ENCODE results near the gene TMEM125.

Gene TMEM125

GRCh38 chr1:43312212-43312623, 42.4 kb downstream of the TMEM125 start:
- H2AFZ ChIP-seq (ENCODE audit: low read depth, low read length, severe bottlenecking), result no peak overlapping the region
- no peak overlapping the region for H3K27ac ChIP-seq (ENCODE audit: low read depth, low read length)
- H3F3A ChIP-seq (ENCODE audit: insufficient read depth), result no peaks in the 10 kb centered on the region
- no peaks in the 10 kb centered on the region for H3K9me2 ChIP-seq (replicated peaks; ENCODE audit: insufficient read depth, low read length)
- no peak overlapping the region for H3K9ac ChIP-seq (ENCODE audit: low read length)
- no peak overlapping the region for H3K4me2 ChIP-seq (ENCODE audit: low read depth, low read length, poor library complexity, severe bottlenecking)
- H4K20me1 ChIP-seq (ENCODE audit: low read depth, low read length), result no peaks in the 10 kb centered on the region
- H3K79me2 ChIP-seq (ENCODE audit: insufficient read depth, low read length), result no peaks in the 10 kb centered on the region
- TF ChIP-seq EZH2phosphoT487 (conservative IDR thresholded peaks at IDR 0.05; ENCODE audit: low read length), result no peak
- no peak for TF ChIP-seq CTCF (IDR thresholded peaks at IDR 0.05; ENCODE audit: insufficient read depth, low read length, poor library complexity, severe bottlenecking)
- H3K27me3 ChIP-seq (ENCODE audit: low read length), result no peaks in the 10 kb centered on the region
- no peaks in the 10 kb centered on the region for H3K9me3 ChIP-seq (ENCODE audit: insufficient read depth, low read length)
- no peak overlapping the region for H3K4me3 ChIP-seq (ENCODE audit: insufficient read depth, low read length, poor library complexity, severe bottlenecking)
- no peaks in the 10 kb centered on the region for H3K36me3 ChIP-seq (ENCODE audit: low read length)

- H3K36me3 ChIP-seq (ENCODE audit: low read length), result no peaks in the 10 kb centered on the region
- H3F3A ChIP-seq (ENCODE audit: insufficient read depth), result no peaks in the 10 kb centered on the region
- no peaks in the 10 kb centered on the region for H3K9me2 ChIP-seq (replicated peaks; ENCODE audit: insufficient read depth, low read length)
- TF ChIP-seq CTCF (IDR thresholded peaks at IDR 0.05; ENCODE audit: insufficient read depth, low read length, poor library complexity, severe bottlenecking), result no peak
- no peak for TF ChIP-seq EZH2phosphoT487 (conservative IDR thresholded peaks at IDR 0.05; ENCODE audit: low read length)
- H2AFZ ChIP-seq (ENCODE audit: low read depth, low read length, severe bottlenecking), result no peak overlapping the region
- H3K27me3 ChIP-seq (ENCODE audit: low read length), result no peaks in the 10 kb centered on the region
- no peak overlapping the region for H3K4me2 ChIP-seq (ENCODE audit: low read depth, low read length, poor library complexity, severe bottlenecking)
- no peaks in the 10 kb centered on the region for H4K20me1 ChIP-seq (ENCODE audit: low read depth, low read length)
- H3K9ac ChIP-seq (ENCODE audit: low read length), result no peak overlapping the region
- H3K79me2 ChIP-seq (ENCODE audit: insufficient read depth, low read length), result no peaks in the 10 kb centered on the region
- H3K9me3 ChIP-seq (ENCODE audit: insufficient read depth, low read length), result no peaks in the 10 kb centered on the region
- H3K4me3 ChIP-seq (ENCODE audit: insufficient read depth, low read length, poor library complexity, severe bottlenecking), result no peak overlapping the region
- H3K27ac ChIP-seq (ENCODE audit: low read depth, low read length), result no peak overlapping the region
Observed at GRCh38 chr1:43312663-43313515, 43.1 kb downstream of the TMEM125 start.

- no peak for TF ChIP-seq EZH2phosphoT487 (conservative IDR thresholded peaks at IDR 0.05; ENCODE audit: low read length)
- no peak for TF ChIP-seq CTCF (IDR thresholded peaks at IDR 0.05; ENCODE audit: insufficient read depth, low read length, poor library complexity, severe bottlenecking)
- Histone ChIP-seq H3K9me3 (ENCODE audit: insufficient read depth, low read length) (no peaks in the 10 kb centered on the region), H3K27ac (ENCODE audit: low read depth, low read length) (no peak overlapping the region), H3K4me3 (ENCODE audit: insufficient read depth, low read length, poor library complexity, severe bottlenecking) (no peak overlapping the region), H3K79me2 (ENCODE audit: insufficient read depth, low read length) (no peaks in the 10 kb centered on the region), H3K9me2 (replicated peaks; ENCODE audit: insufficient read depth, low read length) (no peaks in the 10 kb centered on the region), H4K20me1 (ENCODE audit: low read depth, low read length) (no peaks in the 10 kb centered on the region), H3K36me3 (ENCODE audit: low read length) (no peaks in the 10 kb centered on the region), H3F3A (ENCODE audit: insufficient read depth) (no peaks in the 10 kb centered on the region), H2AFZ (ENCODE audit: low read depth, low read length, severe bottlenecking) (no peak overlapping the region), H3K4me2 (ENCODE audit: low read depth, low read length, poor library complexity, severe bottlenecking) (no peak overlapping the region), H3K9ac (ENCODE audit: low read length) (no peak overlapping the region), H3K27me3 (ENCODE audit: low read length) (no peaks in the 10 kb centered on the region)
Observed at GRCh38 chr1:43313771-43314170, 44.0 kb downstream of the TMEM125 start.

Measured in SU-DHL-6 (cell line).